Spleen (tissue), 11 donors: ENCODE data around the gene AIRE. TPM values are rescaled to one million over a fixed set of nuclear protein-coding genes. Genes with fewer than 3 reads are reported as not detected.

Source experiments
- DNase-seq: peaks from one replicate; pipeline ENCODE4 v3.0.0-alpha.2; 2020
- H3K27ac ChIP-seq, 8 donors: fragments of 200-600 bp; sonication (generic) in 7 of 8; 1 replicate in 4 of 8; 2 replicates in 4 of 8; pipeline versions ENCODE4 v1.5.0 to v1.8.0; 2016 to 2021; ENCODE audit warnings: inconsistent platforms in 4 of 8, mild to moderate bottlenecking in 4 of 8, moderate library complexity in 1 of 8
- H3K27me3 ChIP-seq, 7 donors: fragments of 200-600 bp; sonication (generic) in 6 of 7; replicated peaks in 1 of 7; 1 replicate in 4 of 7; 2 replicates in 3 of 7; pipeline versions ENCODE4 v1.5.0 to v1.8.0; 2016 to 2021; ENCODE audit warnings: inconsistent platforms in 3 of 7, mild to moderate bottlenecking in 1 of 7
- H3K36me3 ChIP-seq, 6 donors: fragments of 200-600 bp; sonication (generic) in 5 of 6; 1 replicate in 4 of 6; 2 replicates in 2 of 6; pipeline versions ENCODE4 v1.5.0 to v1.8.0; 2016 to 2021; ENCODE audit warnings: inconsistent platforms in 2 of 6
- H3K4me1 ChIP-seq, 6 donors: fragments of 200-600 bp; sonication (generic) in 5 of 6; 1 replicate in 3 of 6; 2 replicates in 3 of 6; pipeline versions ENCODE4 v1.5.0 to v1.8.0; 2016 to 2021; ENCODE audit warnings: inconsistent platforms in 3 of 6
- H3K4me3 ChIP-seq, 8 donors: fragments of 200-600 bp; sonication (generic) in 7 of 8; 1 replicate in 4 of 8; 2 replicates in 4 of 8; pipeline versions ENCODE4 v1.5.0 to v1.8.0; 2016 to 2021; ENCODE audit warnings: inconsistent platforms in 4 of 8, mild to moderate bottlenecking in 4 of 8, moderate library complexity in 2 of 8
- H3K9me3 ChIP-seq, 8 donors: fragments of 200-600 bp; sonication (generic) in 7 of 8; 1 replicate in 4 of 8; 2 replicates in 4 of 8; pipeline versions ENCODE4 v1.5.0 to v1.8.0; 2016 to 2021; ENCODE audit warnings: inconsistent platforms in 4 of 8
- POLR2A ChIP-seq, 3 donors: fragments of 450-650 bp; IDR thresholded peaks; one replicate each; pipeline ENCODE4 v1.5.1; 2017; ENCODE audit warnings: antibody characterized with exemption in 3 of 3, mild to moderate bottlenecking in 1 of 3
- POLR2AphosphoS5 ChIP-seq, 3 donors: sonication (generic); formaldehyde crosslinking; IDR thresholded peaks; one replicate each; pipeline ENCODE4 v1.5.1; 2017; ENCODE audit warnings: antibody characterized with exemption in 3 of 3
- WGBS, 5 donors: extraction: QIAGEN DNeasy Blood & Tissue Kit in 3 of 5; methylation state at CpG; one replicate each; pipeline versions ENCODE4 v1.1.5 to v1.1.7; 2013 to 2018; 5-methylcytosine and 5-hydroxymethylcytosine counted together
- intact Hi-C: fragments of 100-400 bp; cut with DNase I; formaldehyde crosslinking; loops from one replicate; pipeline ENCODE4 v1.15.0; 2023; ENCODE audit warnings: low total_unique reads
- polyA plus RNA-seq, 3 donors: library from polyadenylated mRNA; stranded (reverse); fragments of 200-250 nt; gene quantifications; one replicate each; pipeline ENCODE4 v1.2.1, GENCODE V29; 2013
- total RNA-seq, 7 donors: library from RNA; depleted of rRNA in 3 of 7; stranded (reverse); fragments of >200 nt in 3 of 7; fragmentation: NEBNext Ultra II Directional in 4 of 7; extraction: Animal tissue kit (Norgen Biotek cat#: 25700) in 4 of 7; gene quantifications; one replicate each; pipeline versions ENCODE4 v1.1.0 to v1.2.1, GENCODE V29; 2016 to 2021
- TF ChIP-seq, protein P1 (sequence below), 11 experiments: fragments of 200-600 bp in 7 of 11; fragments of 450-650 bp in 4 of 11; sonication (generic) in 4 of 11; IDR thresholded peaks in 8 of 11; conservative IDR thresholded peaks in 3 of 11; 1 replicate in 7 of 11; 2 replicates in 4 of 11; pipeline versions ENCODE4 v1.4.0 to v1.8.0; 2016 to 2021; ENCODE audit warnings: antibody characterized with exemption in 11 of 11, inconsistent platforms in 4 of 11, mild to moderate bottlenecking in 1 of 11
- donor health status: healthy with polysubstance abuse.
- donor health status: DM: no; HTN: no; CAD: no; lungs with moderate emphysema.
- donor health status: DM: no; HTN: no; CAD: no.
- donor health status: Bipolar disorder and iron deficiency.
- donor health status: healthy.
- donor health status: DM: no; HTN: no; CAD: no.
- donor health status: DM: yes; HTN: yes; CAD: no.

The AIRE gene
- total and polyA plus RNA-seq, 10 donors = 0.08 to 0.16 (median 0.10) TPM; not detected in 6

DNA sequence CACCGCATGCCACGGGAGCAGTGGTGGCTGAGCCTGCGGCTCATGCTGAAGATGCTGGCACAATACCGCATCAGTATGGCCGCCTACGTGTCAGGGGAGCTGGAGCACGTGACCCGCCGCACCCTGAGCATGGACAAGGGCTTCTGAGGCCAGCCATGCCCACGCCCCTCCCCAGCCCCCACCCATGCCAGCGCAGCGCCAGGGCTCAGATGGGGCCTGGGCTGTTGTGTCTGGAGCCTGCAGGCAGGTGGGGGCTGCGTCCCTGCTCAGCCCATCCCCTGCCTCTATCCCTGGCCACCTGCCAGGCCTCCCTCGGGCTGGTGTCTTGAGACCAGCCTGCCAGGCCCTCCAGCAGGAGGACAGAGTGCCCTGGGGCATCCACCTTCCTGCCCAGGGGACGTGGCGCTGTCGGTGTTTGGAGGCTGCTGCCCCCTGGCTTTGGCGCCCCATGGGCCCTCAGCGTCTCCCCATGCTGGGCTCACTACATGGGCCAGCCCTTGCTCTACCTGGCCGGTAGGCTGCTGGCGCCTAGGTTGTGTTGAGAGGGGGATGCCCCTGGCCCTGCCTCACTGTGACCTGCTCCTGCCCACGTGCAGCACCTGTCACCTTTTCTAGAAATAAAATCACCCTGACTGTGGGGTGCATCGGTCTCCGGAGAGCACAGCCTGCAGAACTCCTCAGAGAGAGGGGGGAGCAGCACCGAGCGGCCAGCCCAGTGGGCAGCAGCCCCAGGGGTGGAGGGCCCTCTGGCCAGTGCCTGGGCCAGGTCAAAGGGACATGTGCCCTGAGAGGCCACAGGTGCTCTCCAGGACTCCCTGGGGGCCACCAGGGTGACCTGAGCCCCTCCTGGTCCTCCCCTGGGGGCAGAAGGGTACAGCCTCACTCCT lies 41.3 kb downstream of the AIRE start:
- no peak for DNase-seq

DNA sequence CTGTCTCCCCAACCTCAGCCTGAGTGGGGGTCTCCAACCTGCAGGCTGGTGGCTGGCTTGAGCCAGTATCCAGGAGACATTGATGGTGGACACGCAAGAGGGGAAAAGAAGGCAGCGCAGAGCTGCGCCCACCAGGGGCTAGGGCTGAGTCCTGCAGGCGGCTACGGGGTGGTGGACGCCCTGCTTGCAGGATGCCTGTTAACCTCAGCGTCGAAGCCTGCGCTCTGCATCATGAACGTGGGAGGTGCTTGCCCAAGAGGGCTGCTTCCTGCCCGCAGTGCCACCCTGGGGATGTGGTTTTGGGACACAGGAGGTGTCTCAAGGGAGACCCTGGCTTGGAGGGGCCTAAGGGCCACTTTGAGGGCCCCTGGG lies 41.9 kb downstream of the AIRE start:
- Histone ChIP-seq H3K27ac (no peak overlapping the region), H3K4me3 (no peak overlapping the region), H3K36me3 (peaks cover 0 to 92% (median 62%) of the 10 kb centered on the region in 6 donors), H3K27me3 (no peaks in the 10 kb centered on the region), H3K4me1 (peaks cover 0 to 11% (median 0%) of the 10 kb centered on the region in 6 donors), H3K9me3 (no peaks in the 10 kb centered on the region)
- WGBS, 5 donors = 55 to 83% (median 75%) methylated on average over 10 to 11 of the region's 11 CpGs
- intact Hi-C loops = no loop called here
- DNase-seq = no peak
- TF ChIP-seq, protein P1, sequence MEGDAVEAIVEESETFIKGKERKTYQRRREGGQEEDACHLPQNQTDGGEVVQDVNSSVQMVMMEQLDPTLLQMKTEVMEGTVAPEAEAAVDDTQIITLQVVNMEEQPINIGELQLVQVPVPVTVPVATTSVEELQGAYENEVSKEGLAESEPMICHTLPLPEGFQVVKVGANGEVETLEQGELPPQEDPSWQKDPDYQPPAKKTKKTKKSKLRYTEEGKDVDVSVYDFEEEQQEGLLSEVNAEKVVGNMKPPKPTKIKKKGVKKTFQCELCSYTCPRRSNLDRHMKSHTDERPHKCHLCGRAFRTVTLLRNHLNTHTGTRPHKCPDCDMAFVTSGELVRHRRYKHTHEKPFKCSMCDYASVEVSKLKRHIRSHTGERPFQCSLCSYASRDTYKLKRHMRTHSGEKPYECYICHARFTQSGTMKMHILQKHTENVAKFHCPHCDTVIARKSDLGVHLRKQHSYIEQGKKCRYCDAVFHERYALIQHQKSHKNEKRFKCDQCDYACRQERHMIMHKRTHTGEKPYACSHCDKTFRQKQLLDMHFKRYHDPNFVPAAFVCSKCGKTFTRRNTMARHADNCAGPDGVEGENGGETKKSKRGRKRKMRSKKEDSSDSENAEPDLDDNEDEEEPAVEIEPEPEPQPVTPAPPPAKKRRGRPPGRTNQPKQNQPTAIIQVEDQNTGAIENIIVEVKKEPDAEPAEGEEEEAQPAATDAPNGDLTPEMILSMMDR (IDR thresholded peaks at IDR 0.05 in 8 of 11, conservative IDR thresholded peaks at IDR 0.05 in 3 of 11) = no peak
- TF ChIP-seq POLR2AphosphoS5 (IDR thresholded peaks at IDR 0.05) (peak; percentile 17 to 59 (median 46)), POLR2A (IDR thresholded peaks at IDR 0.05) (no peak)

More for the DNA sequence above, 41.3 kb downstream of the AIRE start:
- Histone ChIP-seq H3K4me1 (peaks cover 0 to 11% (median 0%) of the 10 kb centered on the region in 6 donors), H3K9me3 (no peaks in the 10 kb centered on the region), H3K27me3 (no peaks in the 10 kb centered on the region), H3K36me3 (peaks cover 0 to 92% (median 65%) of the 10 kb centered on the region in 6 donors), H3K4me3 (no peak overlapping the region), H3K27ac (no peak overlapping the region)
- intact Hi-C loops = no loop called here
- WGBS, 5 donors = 88 to 97% (median 89%) methylated on average over 6 to 26 of the region's 26 CpGs
- TF ChIP-seq, protein P1 (IDR thresholded peaks at IDR 0.05 in 8 of 11, conservative IDR thresholded peaks at IDR 0.05 in 3 of 11) = no peak
- TF ChIP-seq POLR2AphosphoS5 (IDR thresholded peaks at IDR 0.05) = peak in 2 of 3 donors; percentile 4 to 15
- TF ChIP-seq POLR2A (IDR thresholded peaks at IDR 0.05) = no peak

DNA sequence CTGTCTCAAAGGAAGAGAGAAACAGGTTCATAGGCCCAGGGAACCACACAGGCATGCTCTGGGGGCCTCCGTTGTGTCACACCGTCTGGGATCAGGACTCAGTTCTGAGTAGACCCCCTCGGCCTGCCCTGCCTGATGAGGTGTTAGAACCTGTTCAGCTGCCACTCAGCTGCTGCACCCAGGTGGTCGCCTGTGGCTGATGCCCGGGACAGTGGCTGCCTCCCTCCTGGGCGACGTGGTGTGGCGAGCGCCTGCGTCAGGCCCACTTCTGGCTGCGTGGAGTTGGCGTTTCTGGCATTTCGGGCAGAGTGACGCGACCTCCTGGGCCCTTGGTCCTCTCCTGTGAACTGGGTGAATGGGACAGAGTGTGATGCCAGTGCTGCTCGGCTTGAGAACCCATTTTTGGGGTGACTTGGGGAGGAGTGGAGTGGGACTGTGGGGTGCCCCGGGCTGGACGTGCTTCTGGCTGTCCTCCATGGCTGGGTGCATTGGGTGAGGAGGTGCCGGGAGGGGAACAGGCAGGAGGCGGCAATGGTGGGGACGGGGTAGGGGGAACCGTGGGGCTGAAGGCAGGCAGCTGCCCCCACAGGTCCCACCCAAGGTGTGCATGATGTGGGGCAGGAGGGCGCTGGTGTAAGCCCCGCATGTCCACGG lies 42.7 kb downstream of the AIRE start:
- no peaks in the 10 kb centered on the region for H3K27me3 ChIP-seq
- H3K4me3 ChIP-seq = no peak overlapping the region
- peak in 2 of 3 donors; percentile 13 to 59 for TF ChIP-seq POLR2AphosphoS5 (IDR thresholded peaks at IDR 0.05)
- TF ChIP-seq, protein P1 (IDR thresholded peaks at IDR 0.05 in 8 of 11, conservative IDR thresholded peaks at IDR 0.05 in 3 of 11) = no peak
- no peak for DNase-seq
- no peaks in the 10 kb centered on the region for H3K9me3 ChIP-seq
- WGBS, 5 donors = 78 to 89% (median 86%) methylated on average over 16 to 25 of the region's 25 CpGs
- peaks cover 0 to 11% (median 0%) of the 10 kb centered on the region in 6 donors for H3K4me1 ChIP-seq
- H3K27ac ChIP-seq = no peak overlapping the region
- peaks cover 0 to 91% (median 58%) of the 10 kb centered on the region in 6 donors for H3K36me3 ChIP-seq
- intact Hi-C loops = no loop called here
